BE2C (cell line): ENCODE measurements around the gene HNMT.

ENCODE experiments used
- DNase-seq: peaks from one replicate; pipeline ENCODE4 v3.0.0-alpha.2; 2020
- H3K27me3 ChIP-seq: fragments of 250-450 bp; sonication (Bioruptor Pico); 2 replicates; pipeline ENCODE4 v1.5.1; 2020; ENCODE audit warnings: mild to moderate bottlenecking
- H3K36me3 ChIP-seq: fragments of 250-450 bp; sonication (Bioruptor Pico); 2 replicates; pipeline ENCODE4 v1.5.1; 2020; ENCODE audit warnings: mild to moderate bottlenecking
- H3K4me1 ChIP-seq: fragments of 250-450 bp; sonication (Bioruptor Pico); 2 replicates; pipeline ENCODE4 v1.5.1; 2020
- H3K4me3 ChIP-seq: 2 replicates; pipeline ENCODE4 v1.5.1; 2011; ENCODE audit warnings: low read depth, low read length
- H3K9me3 ChIP-seq: fragments of 250-450 bp; sonication (Bioruptor Pico); 2 replicates; pipeline ENCODE4 v1.5.1; 2020
- TF ChIP-seq, protein P1 (sequence below): IDR thresholded peaks from 2 replicates; pipeline ENCODE4 v1.5.1; 2012; ENCODE audit warnings: mild to moderate bottlenecking, low read depth, low read length

HNMT gene

DNA sequence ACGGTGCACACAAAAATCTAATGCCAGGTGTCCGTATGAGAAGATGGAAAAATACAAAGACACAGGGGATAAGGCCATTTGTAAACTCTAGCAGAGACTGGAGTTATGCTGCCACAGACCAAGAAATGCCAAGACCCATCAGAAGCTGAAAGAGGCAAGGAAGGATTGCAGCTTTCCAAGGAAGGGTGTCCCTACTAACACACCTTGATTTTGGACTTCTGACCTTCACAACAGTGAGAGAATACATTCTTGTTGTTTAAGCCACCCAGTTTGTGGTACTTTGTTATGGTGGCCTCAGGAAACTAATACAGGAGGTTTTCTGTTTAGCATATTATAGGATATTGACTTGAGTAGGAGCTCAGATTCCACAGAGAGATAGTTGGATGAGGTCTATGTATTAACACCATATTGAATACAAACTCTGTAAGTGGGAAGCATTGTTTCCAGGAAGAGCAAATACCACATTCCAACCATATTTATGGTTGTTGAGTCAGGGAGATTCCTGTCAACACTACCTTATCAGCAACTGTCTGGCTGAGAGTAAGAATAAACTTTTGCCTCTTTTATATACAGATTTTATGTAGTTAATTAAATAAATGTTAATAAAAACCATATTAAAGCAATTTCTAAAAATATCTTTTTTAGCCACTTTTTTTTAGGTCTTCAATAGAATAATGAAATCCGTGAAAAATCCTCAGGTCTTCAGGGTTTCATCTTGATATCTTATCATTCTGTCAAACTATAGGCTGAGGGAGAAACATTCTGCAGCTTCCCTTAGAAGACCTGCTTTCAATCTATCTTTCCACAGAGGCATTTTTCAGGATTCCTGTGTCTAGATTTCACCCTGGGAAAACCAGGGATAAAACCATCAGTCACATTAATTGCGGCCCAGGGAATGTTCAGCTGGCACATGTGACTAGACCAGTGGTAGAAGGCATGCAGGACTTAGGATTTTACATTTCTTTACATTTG is 35.4 kb upstream of the HNMT start:
- no peak for DNase-seq
- Histone ChIP-seq H3K9me3 (no peaks in the 10 kb centered on the region), H3K36me3 (no peaks in the 10 kb centered on the region), H3K27me3 (no peaks in the 10 kb centered on the region), H3K4me1 (no peaks in the 10 kb centered on the region), H3K4me3 (no peak overlapping the region)
- TF ChIP-seq, protein P1, sequence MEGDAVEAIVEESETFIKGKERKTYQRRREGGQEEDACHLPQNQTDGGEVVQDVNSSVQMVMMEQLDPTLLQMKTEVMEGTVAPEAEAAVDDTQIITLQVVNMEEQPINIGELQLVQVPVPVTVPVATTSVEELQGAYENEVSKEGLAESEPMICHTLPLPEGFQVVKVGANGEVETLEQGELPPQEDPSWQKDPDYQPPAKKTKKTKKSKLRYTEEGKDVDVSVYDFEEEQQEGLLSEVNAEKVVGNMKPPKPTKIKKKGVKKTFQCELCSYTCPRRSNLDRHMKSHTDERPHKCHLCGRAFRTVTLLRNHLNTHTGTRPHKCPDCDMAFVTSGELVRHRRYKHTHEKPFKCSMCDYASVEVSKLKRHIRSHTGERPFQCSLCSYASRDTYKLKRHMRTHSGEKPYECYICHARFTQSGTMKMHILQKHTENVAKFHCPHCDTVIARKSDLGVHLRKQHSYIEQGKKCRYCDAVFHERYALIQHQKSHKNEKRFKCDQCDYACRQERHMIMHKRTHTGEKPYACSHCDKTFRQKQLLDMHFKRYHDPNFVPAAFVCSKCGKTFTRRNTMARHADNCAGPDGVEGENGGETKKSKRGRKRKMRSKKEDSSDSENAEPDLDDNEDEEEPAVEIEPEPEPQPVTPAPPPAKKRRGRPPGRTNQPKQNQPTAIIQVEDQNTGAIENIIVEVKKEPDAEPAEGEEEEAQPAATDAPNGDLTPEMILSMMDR: no peak

DNA sequence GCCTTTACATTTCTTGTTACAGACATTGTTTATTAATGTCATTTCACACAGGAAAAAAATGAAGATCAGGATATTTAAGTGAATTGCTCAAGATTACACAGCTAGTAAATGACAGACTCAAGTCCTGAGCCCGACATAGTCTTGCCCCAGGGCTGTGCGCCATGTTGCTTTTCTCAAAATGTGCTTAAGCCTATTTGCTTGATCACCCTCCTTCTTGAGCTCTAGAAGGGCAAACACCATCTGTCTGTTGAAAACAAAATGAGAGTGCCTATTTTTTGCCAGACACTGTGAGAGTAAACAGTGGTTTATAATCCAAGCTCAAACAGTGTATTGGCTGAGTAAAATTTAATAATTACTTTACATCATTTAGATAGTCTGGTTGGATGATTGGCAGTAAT is 34.8 kb upstream of the HNMT start:
- Histone ChIP-seq H3K36me3 (no peaks in the 10 kb centered on the region), H3K4me1 (no peaks in the 10 kb centered on the region), H3K4me3 (no peak overlapping the region), H3K9me3 (no peaks in the 10 kb centered on the region), H3K27me3 (no peaks in the 10 kb centered on the region)
- TF ChIP-seq, protein P1: no peak
- no peak for DNase-seq

DNA sequence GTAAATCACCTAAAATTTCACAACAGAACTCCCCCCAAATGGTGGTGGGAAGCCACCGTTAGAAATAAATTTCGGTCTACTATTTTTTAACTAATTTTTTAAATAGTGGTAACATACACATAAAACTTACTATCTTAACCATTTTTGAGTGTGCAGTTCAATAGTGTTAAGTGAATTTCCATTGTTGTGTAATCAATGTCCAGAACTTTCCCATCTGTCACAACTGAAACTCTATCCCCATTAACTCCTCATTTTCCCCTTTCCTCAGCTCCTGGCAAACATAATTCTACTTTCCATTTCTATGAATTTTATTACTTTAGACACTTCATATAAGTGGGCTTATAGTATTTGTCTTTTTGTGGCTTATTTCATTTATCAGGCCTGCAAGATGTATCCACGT is 34.1 kb upstream of the HNMT start:
- no peaks in the 10 kb centered on the region for H3K27me3 ChIP-seq
- H3K36me3 ChIP-seq: no peaks in the 10 kb centered on the region
- no peaks in the 10 kb centered on the region for H3K9me3 ChIP-seq
- TF ChIP-seq, protein P1: no peak
- DNase-seq: no peak
- no peaks in the 10 kb centered on the region for H3K4me1 ChIP-seq
- no peak overlapping the region for H3K4me3 ChIP-seq

DNA sequence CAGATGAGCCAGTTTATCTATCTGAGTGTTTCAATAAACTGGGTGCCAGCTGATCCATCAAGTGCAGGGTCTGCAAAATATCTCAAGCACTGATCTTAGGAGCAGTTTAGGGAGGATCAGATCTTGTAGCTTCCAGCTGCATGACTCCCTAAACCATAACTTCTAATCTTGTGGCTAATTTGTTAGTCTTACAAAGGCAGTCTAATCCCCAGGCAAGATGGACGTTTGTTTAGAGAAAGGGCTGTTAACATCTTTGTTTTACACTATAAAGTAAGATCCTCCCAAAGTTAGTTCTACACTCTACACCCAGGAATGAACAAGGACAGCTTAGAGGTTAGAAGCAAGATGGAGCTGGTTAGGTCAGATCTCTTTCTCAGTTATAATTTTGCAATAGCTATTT is 28.7 kb upstream of the HNMT start:
- Histone ChIP-seq H3K4me1 (no peaks in the 10 kb centered on the region), H3K36me3 (no peaks in the 10 kb centered on the region), H3K9me3 (no peaks in the 10 kb centered on the region), H3K4me3 (no peak overlapping the region), H3K27me3 (no peaks in the 10 kb centered on the region)
- TF ChIP-seq, protein P1: no peak
- no peak for DNase-seq

DNA sequence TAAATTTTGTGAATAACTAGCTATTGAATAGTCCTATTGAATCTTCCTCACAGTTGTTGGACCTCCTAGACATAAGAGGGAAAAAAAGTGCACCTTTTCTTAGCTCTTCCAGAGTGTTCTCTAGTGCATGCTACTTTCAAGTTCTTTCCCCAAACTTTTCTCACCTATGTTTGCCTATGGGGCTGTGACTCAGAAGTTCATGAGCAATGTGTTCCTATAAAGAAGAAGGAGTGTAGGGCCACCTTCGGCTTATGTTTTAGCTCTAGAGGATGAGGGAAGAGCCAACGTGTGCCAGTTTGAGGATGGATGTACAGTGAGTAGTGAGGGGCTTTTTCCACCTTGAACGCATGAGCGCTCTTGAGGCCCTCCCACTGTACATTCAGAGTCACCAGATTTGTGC is 27.0 kb upstream of the HNMT start:
- Histone ChIP-seq H3K9me3 (no peaks in the 10 kb centered on the region), H3K27me3 (no peaks in the 10 kb centered on the region), H3K4me1 (no peaks in the 10 kb centered on the region), H3K4me3 (no peak overlapping the region), H3K36me3 (no peaks in the 10 kb centered on the region)
- no peak for DNase-seq
- TF ChIP-seq, protein P1: no peak

DNA sequence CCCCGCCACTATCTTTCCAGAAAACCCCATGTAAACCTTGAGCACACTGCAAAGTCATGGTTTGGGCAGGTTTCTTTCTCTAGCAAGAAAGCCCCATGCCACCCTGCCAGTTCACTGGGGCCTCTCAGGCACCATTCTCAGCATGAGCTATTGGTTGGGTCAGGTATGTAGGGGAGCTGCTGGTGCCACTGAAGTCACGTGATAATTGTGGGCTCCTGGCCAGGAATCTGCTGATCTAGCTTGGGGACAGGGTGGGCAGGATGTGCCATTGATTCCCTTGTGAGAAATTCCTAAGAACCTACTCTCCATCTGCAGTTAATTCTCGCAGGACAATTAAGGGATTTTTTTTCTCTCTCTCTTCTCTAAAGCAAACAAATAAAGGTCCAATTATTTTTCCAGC is 26.5 kb upstream of the HNMT start:
- Histone ChIP-seq H3K27me3 (no peaks in the 10 kb centered on the region), H3K4me1 (no peaks in the 10 kb centered on the region), H3K4me3 (no peak overlapping the region), H3K9me3 (no peaks in the 10 kb centered on the region), H3K36me3 (no peaks in the 10 kb centered on the region)
- TF ChIP-seq, protein P1: no peak
- DNase-seq: no peak
